Fibroblast of pulmonary artery (primary cell): ENCODE measurements around the gene ZSWIM8.

Experiments used
- DNase-seq: peaks from one replicate; pipeline ENCODE4 v3.0.0-alpha.2; 2010; ENCODE audit warnings: low read depth
- H3K4me3 ChIP-seq: replicated peaks from 2 replicates; pipeline ENCODE4 v1.5.1; 2011; ENCODE audit warnings: low read depth, mild to moderate bottlenecking, control low read depth, low read length, moderate library complexity
- TF ChIP-seq, protein P1 (sequence below): IDR thresholded peaks from 2 replicates; pipeline ENCODE4 v1.5.1; 2011; ENCODE audit warnings: mild to moderate bottlenecking, control low read depth, low read length, inconsistent platforms; ENCODE audit errors: missing control alignments

ZSWIM8 gene

GRCh38 chr10:73841061-73841421 lies 55.6 kb downstream of the ZSWIM8 start:
- DNase-seq: no peak
- TF ChIP-seq, protein P1, sequence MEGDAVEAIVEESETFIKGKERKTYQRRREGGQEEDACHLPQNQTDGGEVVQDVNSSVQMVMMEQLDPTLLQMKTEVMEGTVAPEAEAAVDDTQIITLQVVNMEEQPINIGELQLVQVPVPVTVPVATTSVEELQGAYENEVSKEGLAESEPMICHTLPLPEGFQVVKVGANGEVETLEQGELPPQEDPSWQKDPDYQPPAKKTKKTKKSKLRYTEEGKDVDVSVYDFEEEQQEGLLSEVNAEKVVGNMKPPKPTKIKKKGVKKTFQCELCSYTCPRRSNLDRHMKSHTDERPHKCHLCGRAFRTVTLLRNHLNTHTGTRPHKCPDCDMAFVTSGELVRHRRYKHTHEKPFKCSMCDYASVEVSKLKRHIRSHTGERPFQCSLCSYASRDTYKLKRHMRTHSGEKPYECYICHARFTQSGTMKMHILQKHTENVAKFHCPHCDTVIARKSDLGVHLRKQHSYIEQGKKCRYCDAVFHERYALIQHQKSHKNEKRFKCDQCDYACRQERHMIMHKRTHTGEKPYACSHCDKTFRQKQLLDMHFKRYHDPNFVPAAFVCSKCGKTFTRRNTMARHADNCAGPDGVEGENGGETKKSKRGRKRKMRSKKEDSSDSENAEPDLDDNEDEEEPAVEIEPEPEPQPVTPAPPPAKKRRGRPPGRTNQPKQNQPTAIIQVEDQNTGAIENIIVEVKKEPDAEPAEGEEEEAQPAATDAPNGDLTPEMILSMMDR: no peak
- H3K4me3 ChIP-seq: no peak overlapping the region

DNA sequence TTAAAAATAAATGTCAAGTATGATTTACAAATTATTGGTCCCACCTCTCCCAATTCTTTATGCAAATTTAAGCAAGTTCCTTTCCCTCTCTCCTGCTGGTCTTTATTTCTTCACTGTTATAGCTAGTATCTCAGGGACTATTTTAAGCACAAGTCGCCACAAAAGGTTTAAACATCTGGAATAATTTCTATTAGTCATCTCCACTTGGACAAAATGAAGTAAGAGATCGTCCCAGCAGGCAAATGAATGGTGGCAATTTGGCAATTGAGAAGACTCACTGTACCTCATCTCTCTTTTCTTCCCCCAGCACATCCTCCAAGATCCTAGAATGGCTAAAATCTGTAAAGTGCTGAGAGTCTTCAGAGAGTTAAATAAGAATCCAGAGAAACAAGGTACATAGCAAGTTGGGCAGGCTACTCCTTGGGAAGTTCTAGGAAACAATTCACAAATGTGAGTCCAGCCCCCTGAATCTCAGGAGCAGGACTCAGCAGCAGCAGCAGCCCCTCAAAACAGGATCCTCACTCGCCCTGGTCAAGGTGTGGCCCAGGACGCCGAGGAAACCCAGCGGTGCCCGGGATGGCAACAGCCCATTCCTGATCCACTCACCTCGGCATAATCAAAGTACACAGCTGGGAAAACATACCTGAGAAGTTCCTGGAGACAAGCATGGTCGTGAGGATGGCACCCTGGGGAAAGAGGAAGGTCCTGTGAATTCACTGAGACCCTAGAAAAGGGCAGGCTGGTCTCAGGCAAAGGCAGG lies 56.3 kb downstream of the ZSWIM8 start:
- no peak overlapping the region for H3K4me3 ChIP-seq
- peak; percentile 9 for DNase-seq
- TF ChIP-seq, protein P1: no peak

DNA sequence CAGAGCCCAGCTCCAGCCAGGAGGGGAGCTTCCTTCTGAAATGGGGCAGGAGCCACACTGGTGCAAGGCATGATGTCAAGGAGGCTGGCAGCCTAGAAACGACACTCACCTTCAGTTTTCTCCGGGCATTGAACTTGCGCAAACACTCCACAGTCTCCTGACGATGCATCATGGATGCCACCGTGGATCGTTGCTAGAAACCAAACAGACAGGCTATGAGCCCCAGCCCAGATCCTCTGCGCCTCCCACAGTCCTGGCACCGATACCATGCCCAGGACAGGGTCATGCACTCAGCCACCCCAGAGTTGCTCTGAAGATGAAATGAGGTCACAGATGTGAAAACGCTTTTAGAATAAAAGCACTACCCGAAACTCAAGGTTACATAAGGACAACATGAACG lies 56.9 kb downstream of the ZSWIM8 start:
- H3K4me3 ChIP-seq: no peak overlapping the region

DNA sequence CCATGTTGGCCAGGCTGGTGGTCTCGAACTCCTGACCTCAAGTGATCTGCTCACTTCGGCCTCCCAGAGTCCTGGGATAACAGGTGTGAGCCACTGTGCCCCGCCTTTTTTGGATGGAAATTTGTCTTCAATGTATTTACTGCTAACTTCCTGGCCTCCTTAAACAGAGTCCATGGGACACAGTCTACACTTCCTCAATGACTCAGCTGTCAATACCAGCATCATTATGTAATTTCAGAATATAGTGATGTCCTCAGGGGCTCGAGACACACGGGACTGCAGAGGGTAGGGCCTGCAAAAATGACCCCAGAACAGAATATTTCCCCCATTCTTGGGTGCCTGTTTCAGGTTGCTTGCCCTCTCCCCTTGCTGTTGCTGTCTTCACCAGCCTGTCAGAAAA lies 57.9 kb downstream of the ZSWIM8 start:
- H3K4me3 ChIP-seq: no peak overlapping the region
- no peak for DNase-seq
- TF ChIP-seq, protein P1: no peak

More for the DNA sequence above, 56.9 kb downstream of the ZSWIM8 start:
- TF ChIP-seq, protein P1: no peak
- no peak for DNase-seq

DNA sequence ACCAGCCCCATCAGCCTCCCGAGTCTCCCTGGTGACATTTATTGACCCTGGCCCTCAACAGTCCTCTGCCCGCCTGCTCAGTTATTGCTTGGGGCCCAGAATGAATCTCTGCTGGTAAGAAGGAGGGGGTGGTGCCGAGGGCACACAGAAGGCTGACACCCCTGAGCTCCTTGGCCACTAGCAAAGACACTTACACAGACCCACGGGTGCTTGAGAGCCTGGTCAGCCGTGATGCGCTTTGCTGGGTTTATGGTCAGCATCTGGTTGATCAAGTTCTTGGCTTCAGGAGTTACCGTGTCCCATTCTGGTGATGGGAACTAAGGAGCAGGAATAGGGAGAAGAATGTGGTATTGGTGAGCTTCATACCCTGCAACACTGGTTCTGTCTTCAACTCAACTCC lies 61.6 kb downstream of the ZSWIM8 start:
- H3K4me3 ChIP-seq: no peak overlapping the region
- TF ChIP-seq, protein P1: no peak
- DNase-seq: no peak

DNA sequence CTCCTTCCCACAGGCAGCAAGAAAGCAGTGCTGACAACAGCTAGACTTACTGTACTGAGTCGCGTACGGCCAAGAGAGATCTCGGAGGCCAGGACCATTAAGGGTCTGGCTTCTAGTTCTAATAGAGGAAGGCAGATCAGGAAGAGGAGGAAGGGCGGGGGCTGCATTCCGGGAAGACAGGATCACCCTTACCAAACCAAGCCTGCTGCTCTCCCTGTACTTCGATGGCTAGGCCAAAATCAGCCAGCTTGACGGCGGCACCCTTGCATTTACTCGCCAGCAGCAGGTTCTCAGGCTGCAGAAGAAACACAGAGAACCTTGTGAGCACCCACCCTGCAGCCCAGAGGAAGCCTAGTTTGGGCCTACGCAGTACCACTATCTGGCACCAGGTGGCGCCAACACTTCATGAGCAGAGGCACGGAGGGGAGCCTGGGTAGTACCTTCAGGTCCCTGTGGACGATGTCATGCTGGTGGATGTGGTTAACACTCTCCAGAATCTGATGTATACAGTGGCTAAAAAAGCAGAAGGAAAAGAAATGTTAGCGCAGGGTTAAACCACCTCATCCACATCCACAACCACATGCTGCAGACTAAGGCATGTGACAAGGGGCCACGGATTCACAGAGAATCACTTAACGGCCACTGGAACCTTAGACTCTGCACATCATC lies 63.5 kb downstream of the ZSWIM8 start:
- H3K4me3 ChIP-seq: no peak overlapping the region
- TF ChIP-seq, protein P1: peak; percentile 100
- peak; percentile 84 for DNase-seq
